HUES6 (cell line): Measurements from ENCODE around the gene CFAP61.

Experiments used
- H3K27ac ChIP-seq: 2 replicates; pipeline ENCODE4 v1.7.0; 2013; ENCODE audit warnings: low read depth, mild to moderate bottlenecking, low read length, inconsistent platforms
- H3K27me3 ChIP-seq: 2 replicates; pipeline ENCODE4 v1.6.1; 2013; ENCODE audit warnings: low read length; ENCODE audit not compliant: control insufficient read depth, insufficient read depth
- H3K36me3 ChIP-seq: 2 replicates; pipeline ENCODE4 v1.6.1; 2013; ENCODE audit warnings: low read length; ENCODE audit not compliant: control insufficient read depth, insufficient read depth
- H3K4me1 ChIP-seq: 2 replicates; pipeline ENCODE4 v1.6.1; 2013; ENCODE audit warnings: low read length; ENCODE audit not compliant: control insufficient read depth, insufficient read depth
- H3K4me3 ChIP-seq: 2 replicates; pipeline ENCODE4 v1.5.1; 2013; ENCODE audit warnings: low read depth, low read length
- H3K9ac ChIP-seq: one replicate; pipeline ENCODE4 v1.6.1; 2013; ENCODE audit warnings: mild to moderate bottlenecking, low read length
- H3K9me3 ChIP-seq: 2 replicates; pipeline ENCODE4 v1.6.1; 2013; ENCODE audit warnings: low read depth, low read length; ENCODE audit not compliant: control insufficient read depth, insufficient read depth

Gene CFAP61

DNA sequence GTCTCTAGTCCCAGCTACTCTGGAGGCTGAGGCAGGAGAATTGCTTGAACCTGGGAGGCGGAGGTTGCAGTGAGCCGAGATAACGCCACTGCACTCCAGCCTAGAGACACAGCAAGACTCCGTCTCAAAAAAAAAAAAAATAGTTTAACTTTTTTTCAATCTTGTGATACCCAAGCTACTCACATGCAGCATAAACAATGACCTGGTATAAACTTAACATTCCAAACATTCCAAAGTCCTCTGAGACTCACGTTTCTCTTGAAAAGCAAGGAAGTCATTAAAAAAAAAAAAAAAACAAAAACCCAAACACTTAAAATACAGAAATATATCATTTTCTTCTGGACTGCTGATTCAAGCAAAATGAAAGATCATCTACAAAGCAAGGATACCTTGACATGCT, 14.4 kb upstream of the CFAP61 start:
- H3K9ac ChIP-seq: no peak overlapping the region
- no peaks in the 10 kb centered on the region for H3K9me3 ChIP-seq
- H3K4me1 ChIP-seq: peaks cover 8% of the 10 kb centered on the region; the same call in 1 of the 2 replicates
- no peaks in the 10 kb centered on the region for H3K27me3 ChIP-seq
- no peak overlapping the region for H3K4me3 ChIP-seq
- peaks cover 100% of the 10 kb centered on the region for H3K36me3 ChIP-seq
- peak overlapping the region; percentile 53; the same call in 1 of the 2 replicates for H3K27ac ChIP-seq

DNA sequence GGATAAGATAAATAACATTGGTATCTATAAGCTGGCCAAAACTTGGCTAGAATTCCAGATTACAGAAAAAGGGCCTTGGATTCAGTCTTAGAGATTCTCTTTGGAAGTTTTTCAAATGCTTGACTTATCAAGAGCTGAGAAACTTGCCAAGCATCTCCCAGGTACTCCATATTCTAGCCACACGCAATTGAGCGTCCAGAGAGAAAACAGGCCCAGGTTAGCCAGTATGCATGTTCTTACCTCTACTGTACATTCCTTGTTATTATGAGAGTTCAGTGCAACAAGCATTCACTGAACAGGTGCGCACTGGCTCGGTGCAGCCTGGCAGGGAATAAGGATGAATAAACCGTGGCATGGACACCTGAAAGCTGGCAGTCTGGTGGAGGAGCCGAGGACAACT, 13.7 kb upstream of the CFAP61 start:
- Histone ChIP-seq H3K27ac (peak overlapping the region; percentile 53; the same call in 1 of the 2 replicates), H3K4me1 (peaks cover 8% of the 10 kb centered on the region; the same call in 1 of the 2 replicates), H3K9me3 (no peaks in the 10 kb centered on the region), H3K9ac (no peak overlapping the region), H3K36me3 (peaks cover 100% of the 10 kb centered on the region), H3K27me3 (no peaks in the 10 kb centered on the region), H3K4me3 (no peak overlapping the region)

DNA sequence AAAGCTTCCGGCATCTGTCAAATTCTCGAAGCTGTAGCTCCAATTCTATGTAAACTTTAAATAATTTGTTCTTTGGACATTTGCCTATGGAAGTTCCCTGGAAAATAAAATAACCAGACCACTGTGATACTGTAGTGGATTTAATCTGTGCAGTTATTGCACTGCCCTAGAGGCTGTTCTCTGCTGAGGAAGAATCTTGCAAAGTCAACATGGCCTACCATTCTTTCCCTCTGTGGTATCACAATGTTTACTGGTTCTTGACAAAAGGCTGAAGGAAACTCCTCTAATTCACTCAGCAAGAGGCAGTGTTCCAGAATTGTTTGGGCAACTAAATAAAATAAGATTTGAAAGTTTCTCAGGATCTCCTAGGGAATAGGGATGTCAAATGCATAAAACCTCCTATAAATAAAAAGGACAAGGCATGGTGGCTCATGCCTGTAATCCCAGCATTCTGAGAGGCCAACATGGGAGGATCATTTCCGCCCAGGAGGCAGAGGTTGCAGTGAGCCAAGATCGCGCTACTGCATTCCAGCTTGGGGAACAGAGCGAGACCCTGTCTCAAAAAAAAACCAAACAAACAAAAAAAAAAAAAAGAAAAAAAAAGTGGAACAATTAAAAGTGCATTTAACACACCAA, 12.5 kb upstream of the CFAP61 start:
- Histone ChIP-seq H3K36me3 (peaks cover 99% of the 10 kb centered on the region), H3K9me3 (no peaks in the 10 kb centered on the region), H3K9ac (no peak overlapping the region), H3K27me3 (no peaks in the 10 kb centered on the region), H3K4me3 (no peak overlapping the region), H3K4me1 (peaks cover 8% of the 10 kb centered on the region; the same call in 1 of the 2 replicates), H3K27ac (no peak overlapping the region)

DNA sequence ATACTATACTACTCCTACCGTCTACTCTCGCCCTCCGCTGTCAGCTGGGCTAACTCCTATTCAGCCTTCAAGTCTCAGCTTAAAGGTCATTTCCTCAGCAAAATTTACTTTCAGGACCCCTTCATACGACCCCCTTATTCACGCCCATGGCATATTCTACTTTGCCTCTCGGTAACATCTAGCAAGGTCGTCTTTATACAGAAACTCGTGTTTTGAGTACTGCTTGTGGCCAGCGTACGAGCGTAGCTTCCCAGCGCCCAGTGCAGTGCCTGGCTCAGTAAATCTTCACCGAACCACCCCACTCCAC, 612 bp upstream of the CFAP61 start:
- Histone ChIP-seq H3K36me3 (peaks cover 37% of the 10 kb centered on the region), H3K4me3 (peak overlapping the region; percentile 90), H3K9me3 (no peaks in the 10 kb centered on the region), H3K27ac (peak overlapping the region; percentile 44), H3K27me3 (no peaks in the 10 kb centered on the region), H3K4me1 (no peaks in the 10 kb centered on the region), H3K9ac (peak overlapping the region; percentile 81)

DNA sequence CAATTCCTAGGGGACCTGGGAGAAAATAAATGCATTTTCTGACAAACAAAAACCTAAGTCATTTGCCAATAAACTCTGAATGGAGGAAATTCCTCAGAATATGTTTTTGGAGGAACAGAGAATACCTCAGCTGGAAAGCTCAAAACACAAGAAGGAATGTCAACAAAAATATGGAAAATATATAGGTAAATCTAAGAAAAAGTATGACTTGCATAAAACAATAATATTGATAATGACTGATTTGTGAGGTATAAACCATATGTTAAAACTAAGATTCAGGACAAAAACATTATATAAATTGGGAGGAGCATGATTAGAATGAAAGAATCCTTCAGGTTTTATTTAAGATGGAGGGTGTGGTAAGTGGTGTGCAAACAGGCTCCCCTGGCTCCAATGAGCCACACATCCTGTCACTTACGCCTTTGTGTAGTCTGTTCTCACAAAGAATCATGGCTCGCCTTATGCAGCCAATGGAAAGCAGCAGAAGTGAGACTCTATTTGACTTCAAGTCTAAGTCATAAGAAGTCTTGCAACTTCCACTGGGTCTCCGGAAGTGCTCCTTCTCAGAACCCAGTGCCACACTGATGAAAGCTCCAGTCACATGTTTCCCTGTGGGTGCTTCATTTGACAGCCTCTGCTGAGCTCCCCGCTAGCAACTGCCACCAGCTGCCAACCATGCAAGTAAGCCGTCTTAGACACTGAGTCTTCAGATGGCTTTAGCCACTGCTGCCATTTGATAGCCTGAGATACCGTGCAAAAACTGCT, 8.1 kb downstream of the CFAP61 start:
- Histone ChIP-seq H3K4me3 (no peak overlapping the region), H3K27me3 (no peaks in the 10 kb centered on the region), H3K27ac (no peak overlapping the region), H3K4me1 (no peaks in the 10 kb centered on the region), H3K36me3 (no peaks in the 10 kb centered on the region), H3K9me3 (no peaks in the 10 kb centered on the region), H3K9ac (no peak overlapping the region)

DNA sequence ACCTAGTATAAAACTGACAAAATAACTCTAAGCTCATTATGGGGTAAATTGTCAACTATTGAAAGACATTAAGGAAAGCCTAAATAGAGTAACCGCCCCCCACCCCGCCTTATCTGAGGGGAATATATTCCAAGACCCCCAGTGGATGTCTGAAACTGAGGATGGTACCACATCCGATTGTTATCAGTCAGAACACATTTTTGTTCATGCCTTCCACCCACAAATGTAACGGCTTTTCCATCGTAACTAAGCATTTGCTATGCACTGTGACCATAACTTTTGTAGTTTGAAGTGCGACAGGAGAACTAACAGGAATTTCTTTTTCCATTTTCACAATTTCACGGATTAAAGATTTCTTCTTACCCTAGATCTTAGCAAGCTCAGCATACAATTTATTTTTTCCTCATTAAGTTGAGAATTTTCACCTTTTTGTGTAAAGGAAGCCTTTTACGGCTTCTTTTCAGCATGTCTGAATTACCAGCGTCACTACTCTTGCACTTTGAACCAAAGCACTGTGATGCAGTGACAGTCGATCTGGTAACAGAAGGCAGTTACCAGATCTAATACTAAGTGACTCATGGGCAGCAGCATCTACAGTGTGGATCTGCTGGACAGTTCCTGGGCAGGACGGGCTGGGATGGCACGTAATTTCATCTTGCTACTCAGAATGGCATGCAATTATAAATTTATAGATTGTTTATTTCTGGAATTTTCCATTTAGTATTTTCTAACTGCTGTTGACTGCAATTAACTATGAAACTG, 11.8 kb downstream of the CFAP61 start:
- Histone ChIP-seq H3K9me3 (no peaks in the 10 kb centered on the region), H3K9ac (no peak overlapping the region), H3K4me3 (no peak overlapping the region), H3K27ac (no peak overlapping the region), H3K27me3 (no peaks in the 10 kb centered on the region), H3K4me1 (no peaks in the 10 kb centered on the region), H3K36me3 (no peaks in the 10 kb centered on the region)

DNA sequence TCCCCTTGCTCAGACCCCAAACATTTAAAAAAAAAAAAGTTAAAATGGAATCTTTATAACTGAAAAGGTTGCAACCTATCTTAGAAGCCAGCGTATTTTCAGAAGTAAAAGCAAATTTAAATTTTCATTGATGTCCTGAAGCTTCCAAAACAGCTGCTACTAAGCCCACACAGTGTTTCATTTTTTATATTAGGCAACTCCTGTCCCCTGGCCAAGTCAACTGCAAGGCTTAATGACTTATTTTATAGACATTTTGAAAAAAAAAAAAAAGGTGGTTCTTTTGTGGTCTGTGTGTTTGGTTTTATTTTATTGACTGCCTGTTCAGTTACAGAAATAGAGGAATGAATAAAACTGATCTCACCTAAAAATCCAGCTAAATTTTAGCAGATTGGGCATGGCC, 13.0 kb downstream of the CFAP61 start:
- H3K9me3 ChIP-seq: no peaks in the 10 kb centered on the region
- H3K4me1 ChIP-seq: no peaks in the 10 kb centered on the region
- no peak overlapping the region for H3K9ac ChIP-seq
- H3K27me3 ChIP-seq: no peaks in the 10 kb centered on the region
- H3K4me3 ChIP-seq: no peak overlapping the region
- H3K27ac ChIP-seq: no peak overlapping the region
- no peaks in the 10 kb centered on the region for H3K36me3 ChIP-seq

DNA sequence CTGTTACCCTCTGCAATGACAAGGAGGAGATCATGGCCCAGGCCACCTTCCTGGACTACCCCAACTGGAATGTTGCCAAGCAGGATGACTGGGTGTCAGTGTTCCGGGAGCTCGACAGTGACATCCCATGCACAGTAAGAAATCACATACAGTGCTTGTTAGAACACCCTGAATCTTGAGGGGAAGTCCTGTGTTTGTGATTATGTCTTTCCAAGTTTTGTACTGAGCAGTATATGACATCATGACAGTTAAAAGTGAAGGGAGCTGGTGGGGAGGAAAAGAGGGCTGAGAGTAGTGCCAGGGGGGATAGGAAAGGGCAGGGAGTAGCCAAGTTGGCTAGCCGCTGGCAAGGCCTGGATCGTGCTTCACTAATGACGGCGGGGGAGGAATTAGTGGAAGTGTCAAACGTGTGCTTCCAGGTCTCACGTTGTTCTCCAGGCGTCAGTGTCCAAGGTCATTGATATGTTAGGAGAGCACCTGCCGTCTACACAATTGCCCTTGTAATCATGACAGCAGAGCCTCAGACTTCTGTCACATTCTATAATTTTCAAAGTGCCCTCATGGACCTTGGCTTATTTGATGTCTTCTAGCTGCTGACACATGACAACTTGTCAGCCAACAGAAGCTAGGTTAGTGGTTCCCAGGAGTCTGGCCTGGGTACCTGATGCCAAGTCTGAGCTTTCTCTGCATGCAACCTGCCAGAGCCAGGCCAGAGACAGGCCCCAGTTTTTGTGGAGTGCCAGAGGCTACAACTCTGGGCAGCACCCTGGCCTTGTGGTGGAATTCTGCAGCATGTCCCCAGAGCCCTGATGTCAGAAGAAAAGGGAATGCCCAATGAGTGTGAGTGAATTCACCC, 18.8 kb downstream of the CFAP61 start:
- Histone ChIP-seq H3K27ac (no peak overlapping the region), H3K4me3 (no peak overlapping the region)

DNA sequence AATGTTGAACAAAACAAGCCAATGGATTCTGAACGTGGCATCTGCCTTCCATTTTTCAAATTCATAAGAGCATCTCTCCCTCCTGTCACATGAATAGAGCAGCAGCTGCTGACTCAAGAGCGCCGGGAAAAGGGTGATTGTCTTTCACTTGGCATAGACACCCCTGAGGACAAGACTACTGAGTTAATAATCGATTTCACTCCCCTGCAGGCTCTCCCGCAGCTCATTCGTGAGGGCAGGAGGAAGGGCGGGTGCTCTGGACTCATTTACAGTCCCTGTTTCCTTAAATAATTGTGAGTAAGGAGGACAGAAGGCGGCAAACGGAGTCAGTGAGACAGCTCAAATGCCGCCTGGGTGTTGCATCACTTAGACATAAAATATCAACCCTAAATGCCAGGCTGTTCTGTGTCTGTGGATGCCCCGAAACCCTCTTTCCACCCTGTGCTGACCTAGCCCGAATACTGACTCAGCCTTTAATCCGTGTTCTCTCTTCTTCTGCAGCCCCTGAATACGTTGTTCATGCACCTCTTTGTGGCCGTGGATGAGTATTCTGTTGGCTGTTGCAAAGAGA, 21.6 kb downstream of the CFAP61 start:
- Histone ChIP-seq H3K4me1 (peaks cover 14% of the 10 kb centered on the region; the same call in 1 of the 2 replicates), H3K9ac (no peak overlapping the region), H3K36me3 (no peaks in the 10 kb centered on the region), H3K27me3 (no peaks in the 10 kb centered on the region), H3K27ac (no peak overlapping the region), H3K9me3 (no peaks in the 10 kb centered on the region), H3K4me3 (no peak overlapping the region)

More for the DNA sequence above, 18.8 kb downstream of the CFAP61 start:
- Histone ChIP-seq H3K4me1 (no peaks in the 10 kb centered on the region), H3K9me3 (no peaks in the 10 kb centered on the region), H3K9ac (no peak overlapping the region), H3K27me3 (no peaks in the 10 kb centered on the region), H3K36me3 (no peaks in the 10 kb centered on the region)

DNA sequence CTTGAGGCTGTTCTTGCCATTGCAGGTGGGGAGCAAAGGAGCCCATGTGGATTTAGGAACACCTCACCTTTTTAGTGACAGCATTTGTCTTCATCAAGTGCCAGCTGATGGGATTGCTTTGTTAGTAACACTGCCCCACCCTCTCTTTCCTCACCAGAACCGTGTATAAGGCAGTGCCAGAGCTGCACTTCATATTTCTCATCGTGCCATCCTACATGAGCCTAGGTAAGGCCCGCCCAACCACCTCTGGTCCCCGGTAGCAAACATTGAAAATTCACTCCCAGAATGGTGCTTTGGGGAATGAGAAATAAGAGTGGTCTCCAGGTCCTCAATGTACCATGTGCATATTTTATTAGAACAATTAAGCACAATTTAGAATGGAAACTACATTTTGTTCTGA, 22.7 kb downstream of the CFAP61 start:
- Histone ChIP-seq H3K27me3 (no peaks in the 10 kb centered on the region), H3K4me1 (peaks cover 21% of the 10 kb centered on the region), H3K4me3 (no peak overlapping the region), H3K9me3 (no peaks in the 10 kb centered on the region), H3K36me3 (no peaks in the 10 kb centered on the region), H3K27ac (no peak overlapping the region), H3K9ac (no peak overlapping the region)
